GM19193 (cell line): ENCODE measurements around the gene SEC23A.

Experiments
- POLR2A ChIP-seq: IDR thresholded peaks from 4 replicates; pipeline ENCODE4 v1.6.1; 2011; ENCODE audit not compliant: insufficient read depth, insufficient read length; ENCODE audit errors: extremely low read depth

SEC23A gene

GRCh38 chr14:39005044-39005880, 97.8 kb downstream of the SEC23A start:
- TF ChIP-seq POLR2A: no peak

GRCh38 chr14:38999949-39000348, 103.1 kb downstream of the SEC23A start:
- no peak for TF ChIP-seq POLR2A

- TF ChIP-seq POLR2A: no peak
Measured at GRCh38 chr14:38994731-38995130, 108.3 kb downstream of the SEC23A start.

DNA sequence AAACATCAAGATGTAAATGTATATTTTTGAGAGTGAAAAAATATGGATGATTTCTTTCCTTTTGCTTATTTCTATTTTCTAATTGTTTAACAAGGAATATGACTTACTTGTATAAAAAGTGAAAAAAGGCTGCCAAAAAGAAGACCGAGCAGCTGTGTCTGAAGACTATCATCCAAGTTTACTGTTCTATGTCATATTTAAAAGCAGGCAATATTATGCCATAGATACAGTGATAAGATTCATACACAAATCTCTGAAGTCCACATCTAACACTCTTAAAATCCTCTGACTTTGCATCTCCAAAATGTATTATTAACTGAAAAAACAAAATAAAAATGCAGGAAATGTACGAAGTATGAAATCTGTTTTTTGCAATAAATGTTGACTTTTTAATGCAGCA, 109.1 kb downstream of the SEC23A start:
- no peak for TF ChIP-seq POLR2A

GRCh38 chr14:38992067-38992844, 110.8 kb downstream of the SEC23A start:
- TF ChIP-seq POLR2A: no peak

GRCh38 chr14:38991299-38991698, 111.7 kb downstream of the SEC23A start:
- TF ChIP-seq POLR2A: no peak

GRCh38 chr14:38989922-38990546, 113.0 kb downstream of the SEC23A start:
- TF ChIP-seq POLR2A: no peak

GRCh38 chr14:38987781-38988180, 115.3 kb downstream of the SEC23A start:
- no peak for TF ChIP-seq POLR2A

GRCh38 chr14:38982837-38983236, 120.2 kb downstream of the SEC23A start:
- no peak for TF ChIP-seq POLR2A

DNA sequence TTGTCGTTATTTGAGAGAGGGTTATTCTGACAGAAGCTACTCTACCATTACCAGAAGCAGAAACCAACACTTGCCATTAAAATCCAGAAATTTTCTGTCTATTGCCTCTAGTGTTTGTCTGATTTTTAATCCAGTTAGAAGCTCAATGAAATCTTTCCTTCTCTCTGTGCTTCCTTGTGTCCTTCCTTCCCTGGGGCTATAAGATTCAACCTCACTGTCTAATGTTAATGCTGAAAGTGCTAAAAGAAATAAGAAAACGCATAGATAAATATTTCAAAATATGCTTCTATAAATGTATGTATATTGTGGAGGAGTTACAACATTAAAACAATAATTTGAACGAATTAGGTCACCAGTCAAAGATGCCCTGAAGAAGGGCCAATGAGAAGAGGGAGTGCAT, 120.8 kb downstream of the SEC23A start:
- TF ChIP-seq POLR2A: no peak
